HT1080 (cell line): ENCODE measurements around the gene TTC23L. TPM values are rescaled to one million over a fixed set of nuclear protein-coding genes. Genes with fewer than 3 reads are reported as not detected.
A peak's percentile ranks its signal among the peaks of the same experiment; 100 is the strongest.
"Not testable (repeated sequence)": the region's sequence is repeated elsewhere in the genome, so short reads cannot be mapped to it uniquely, and the experiment has no call there.

Experiments
- DNase-seq: peaks from one replicate; pipeline ENCODE4 v3.0.0-alpha.2; 2015; ENCODE audit warnings: low read depth
- total RNA-seq: library from RNA; depleted of rRNA; stranded (reverse); fragments of >200 nt; shearing (Covaris generic); gene quantifications from 2 replicates; pipeline ENCODE4 v1.2.3, GENCODE V29; 2014; rRNA removed

TTC23L gene
- total RNA-seq, 1 experiment from 2014 or later = not detected

DNA sequence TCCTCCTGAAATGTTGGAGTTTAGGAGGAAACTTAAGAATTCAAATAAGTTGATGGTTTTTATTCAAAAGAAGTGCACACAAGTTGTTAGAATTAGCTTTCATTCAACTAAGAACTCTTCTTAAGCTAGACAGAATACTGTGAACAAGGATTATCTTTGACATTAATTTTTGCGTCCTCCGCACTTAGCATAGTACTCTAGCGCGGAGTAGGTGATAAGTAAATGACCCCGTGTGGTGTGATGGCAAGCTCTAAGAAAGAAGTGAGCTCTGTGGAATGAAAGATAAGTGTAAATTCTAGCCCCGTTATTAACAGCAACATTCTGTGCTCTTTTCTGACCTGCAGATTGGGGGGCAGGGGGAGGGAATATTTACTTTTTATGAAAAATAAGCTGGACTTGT is 77.6 kb downstream of the TTC23L start:
- no peak for DNase-seq

DNA sequence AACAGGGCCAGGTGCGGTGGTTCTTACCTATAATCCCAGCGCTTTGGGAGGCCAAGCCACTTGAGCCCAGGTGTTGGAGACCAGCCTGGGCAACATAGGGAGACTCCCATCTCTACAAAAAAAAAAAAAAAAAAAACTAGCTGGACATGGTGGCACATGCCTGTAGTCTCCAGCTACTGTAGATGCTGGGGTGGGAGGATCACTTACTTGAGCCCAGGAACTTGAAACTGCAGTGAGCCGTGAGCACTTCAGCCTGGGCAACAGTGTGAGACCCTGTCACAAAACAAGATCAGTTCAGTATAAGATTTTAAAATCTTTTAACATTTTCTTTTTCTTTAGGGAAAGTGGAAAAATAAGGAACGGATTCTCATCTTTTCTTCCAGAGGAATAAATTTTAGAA is 79.1 kb downstream of the TTC23L start:
- no peak for DNase-seq

DNA sequence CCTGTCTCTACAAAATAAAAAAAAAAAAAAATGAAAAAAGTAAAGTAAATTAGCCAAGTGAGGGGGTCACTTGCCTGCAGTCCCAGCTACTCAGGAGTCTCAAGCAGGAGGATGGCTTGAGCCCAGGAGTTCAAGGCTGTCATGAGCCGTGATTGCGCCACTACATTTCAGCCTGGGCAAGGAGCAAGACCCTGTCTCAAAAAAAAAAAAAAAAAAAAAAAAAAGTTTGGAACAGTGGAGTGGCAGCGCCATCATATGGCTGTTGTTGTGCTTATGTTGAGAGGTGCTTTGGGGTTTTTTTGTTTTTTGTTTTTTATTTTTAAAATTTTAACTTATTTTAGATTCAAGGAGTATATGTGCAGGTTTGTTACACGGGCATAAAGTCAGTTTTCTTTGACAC is 80.1 kb downstream of the TTC23L start:
- DNase-seq = no peak

DNA sequence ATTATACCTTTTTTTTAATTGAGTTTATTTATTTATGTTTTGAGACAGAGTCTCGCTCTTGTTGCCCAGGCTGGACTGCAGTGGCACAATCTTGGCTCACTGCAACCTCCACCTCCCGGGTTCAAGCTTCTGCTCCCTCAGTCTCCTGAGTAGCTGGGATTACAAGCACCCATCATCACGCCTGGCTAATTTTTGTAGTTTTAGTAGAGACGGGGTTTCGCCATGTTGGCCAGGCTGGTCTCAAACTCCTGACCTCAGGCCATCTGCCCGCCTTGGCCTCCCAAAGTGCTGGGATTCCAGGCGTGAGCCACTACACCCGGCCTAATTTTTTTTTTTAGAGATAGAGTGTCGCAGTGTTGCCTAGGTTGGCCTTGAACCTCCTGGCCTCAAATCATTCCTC is 84.3 kb downstream of the TTC23L start:
- not testable (repeated sequence) for DNase-seq

DNA sequence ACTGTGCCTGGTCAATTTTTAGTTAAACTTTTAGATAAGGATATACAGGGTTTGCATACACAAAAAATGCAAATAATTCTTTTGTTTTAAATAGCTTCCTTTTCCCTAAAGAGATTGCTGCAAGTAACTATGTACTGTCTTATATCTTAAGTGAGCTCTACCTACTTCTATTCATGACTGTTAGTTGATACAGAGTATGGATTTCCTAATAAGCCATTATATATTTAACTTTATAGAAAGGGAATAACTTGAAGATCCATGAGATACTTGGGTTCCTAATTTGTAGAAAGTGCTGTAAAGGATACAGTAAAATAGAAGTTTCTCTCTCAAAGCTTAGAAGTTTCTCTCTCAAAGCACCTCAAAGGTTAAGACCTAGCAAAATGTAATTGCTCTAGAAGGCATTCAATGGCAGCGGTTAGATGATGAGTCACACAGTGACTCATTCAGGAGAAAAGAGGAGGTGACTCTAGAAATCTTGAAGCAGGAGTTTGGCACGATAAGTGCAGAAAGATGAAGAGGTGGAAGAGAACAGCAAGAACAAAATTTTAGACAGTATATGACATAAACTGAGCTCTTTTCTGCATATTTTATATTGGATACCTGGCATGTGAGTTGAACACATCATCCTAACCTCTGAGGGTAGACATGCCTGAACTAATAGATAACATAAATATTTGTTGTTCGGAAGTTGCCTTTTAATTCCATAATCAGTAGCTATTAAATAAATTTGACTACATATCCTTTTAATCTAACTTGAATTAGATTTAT is 84.9 kb downstream of the TTC23L start:
- peak; percentile 91 for DNase-seq

DNA sequence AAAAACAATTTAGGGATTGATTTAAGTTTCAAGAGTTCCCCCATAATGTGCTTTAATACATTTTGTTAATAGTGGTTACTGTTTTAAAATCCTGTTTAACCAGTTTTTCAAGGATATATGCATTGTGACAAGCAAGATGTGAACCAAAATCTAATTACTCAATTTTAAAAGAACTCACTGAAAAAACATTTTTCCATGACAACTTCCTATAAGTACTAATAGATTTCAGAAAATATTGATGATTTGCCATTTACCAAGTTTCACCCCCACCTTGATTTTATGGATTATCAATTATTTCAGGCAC is 85.5 kb downstream of the TTC23L start:
- no peak for DNase-seq

DNA sequence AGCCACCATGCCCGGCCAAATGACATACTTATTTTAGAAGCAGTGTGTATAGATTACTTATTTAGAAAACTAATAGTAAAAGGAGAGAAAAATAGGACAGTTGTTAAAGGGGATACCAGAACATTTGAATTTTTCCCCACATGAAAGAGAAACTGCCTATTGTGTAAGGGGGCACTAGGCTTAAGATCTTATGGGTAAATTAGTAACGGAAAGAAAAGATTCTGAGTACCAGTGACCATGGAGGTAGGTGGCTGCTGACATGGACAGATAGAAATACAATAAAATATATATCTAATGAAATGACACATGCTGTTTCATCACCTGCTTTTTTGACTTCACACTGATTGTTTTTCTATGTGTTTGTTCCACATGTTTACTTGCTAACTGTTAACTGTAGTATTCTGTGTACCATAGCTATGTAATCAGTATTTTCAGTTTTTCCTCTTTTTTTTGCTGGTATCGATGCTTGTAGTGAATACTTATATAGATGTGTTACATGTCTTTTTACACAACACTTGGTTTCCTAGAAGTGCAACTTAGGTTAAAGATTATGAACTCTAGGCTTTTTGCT is 87.4 kb downstream of the TTC23L start:
- DNase-seq = no peak

DNA sequence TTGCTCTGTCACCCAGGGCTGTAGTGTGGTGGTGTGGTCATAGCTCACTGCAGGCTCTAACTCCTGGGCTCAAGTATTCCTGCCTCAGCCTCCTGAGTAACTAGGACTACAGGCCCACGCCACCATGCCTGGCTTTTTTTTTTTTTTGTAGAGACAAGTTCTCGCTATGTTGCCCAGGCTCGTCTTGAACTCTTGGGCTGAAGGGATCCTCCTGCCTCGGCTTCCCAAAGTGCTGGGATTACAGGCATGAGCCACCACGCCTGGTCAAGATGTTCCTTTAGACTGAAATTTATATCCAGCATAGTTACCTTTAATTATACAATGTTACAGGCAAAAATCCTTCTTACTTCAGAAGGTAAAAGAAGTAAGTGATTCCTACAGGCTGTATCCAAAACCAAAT is 88.8 kb downstream of the TTC23L start:
- no peak for DNase-seq

DNA sequence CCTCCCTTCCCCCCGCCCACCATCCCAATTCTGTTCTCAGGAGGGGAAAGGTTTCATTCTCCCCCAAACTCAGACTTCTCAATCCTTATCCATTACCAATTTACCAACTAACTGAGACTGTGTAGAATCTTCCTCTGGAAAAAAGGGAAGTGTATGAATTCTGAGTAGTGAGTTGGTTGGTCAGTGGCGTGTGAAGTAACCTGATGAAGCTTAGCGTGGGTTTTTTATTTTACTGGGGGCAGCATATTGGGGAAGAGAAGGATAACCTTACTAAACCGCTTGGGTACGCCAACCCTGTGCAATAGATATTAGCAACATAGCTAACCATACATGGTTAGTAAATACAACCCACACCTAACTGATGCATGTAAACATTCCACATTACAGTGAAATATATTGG is 89.3 kb downstream of the TTC23L start:
- DNase-seq = no peak

DNA sequence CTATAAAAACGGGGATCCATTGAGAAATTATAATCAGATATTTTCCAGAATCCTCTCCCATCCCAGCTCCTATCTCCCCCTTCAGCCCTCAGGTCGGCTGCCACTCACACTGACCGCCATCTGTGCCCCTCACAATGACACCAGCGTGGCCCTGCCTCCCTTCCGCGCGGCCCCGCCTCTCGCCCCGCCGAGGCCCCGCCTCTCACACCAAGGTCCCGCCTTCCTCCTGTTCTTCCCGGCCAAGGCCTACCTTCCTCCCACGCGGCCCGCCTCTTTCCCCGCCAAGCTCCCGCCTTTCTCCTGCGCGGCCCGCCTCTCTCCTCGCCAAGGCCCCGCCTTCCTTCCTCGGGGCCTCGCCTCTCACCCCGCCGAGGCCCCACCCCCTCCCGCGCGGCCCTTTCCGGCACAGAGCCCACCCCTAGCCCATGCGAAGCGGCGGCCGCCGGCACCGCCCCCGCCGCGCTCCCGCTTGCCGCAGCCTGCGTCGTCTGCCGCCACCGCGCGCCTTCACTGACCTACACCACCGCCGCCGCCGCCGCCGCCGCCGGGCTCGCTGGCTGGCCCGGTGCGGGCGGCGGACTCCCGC is 90.3 kb downstream of the TTC23L start, which contains the start of gene DNAJC21:
Gene DNAJC21 (plus strand): TSS at position 426 of the 586 bp plus-strand sequence. CDS start 261 bp downstream, outside the sequence.
- peak; percentile 96 for DNase-seq

DNA sequence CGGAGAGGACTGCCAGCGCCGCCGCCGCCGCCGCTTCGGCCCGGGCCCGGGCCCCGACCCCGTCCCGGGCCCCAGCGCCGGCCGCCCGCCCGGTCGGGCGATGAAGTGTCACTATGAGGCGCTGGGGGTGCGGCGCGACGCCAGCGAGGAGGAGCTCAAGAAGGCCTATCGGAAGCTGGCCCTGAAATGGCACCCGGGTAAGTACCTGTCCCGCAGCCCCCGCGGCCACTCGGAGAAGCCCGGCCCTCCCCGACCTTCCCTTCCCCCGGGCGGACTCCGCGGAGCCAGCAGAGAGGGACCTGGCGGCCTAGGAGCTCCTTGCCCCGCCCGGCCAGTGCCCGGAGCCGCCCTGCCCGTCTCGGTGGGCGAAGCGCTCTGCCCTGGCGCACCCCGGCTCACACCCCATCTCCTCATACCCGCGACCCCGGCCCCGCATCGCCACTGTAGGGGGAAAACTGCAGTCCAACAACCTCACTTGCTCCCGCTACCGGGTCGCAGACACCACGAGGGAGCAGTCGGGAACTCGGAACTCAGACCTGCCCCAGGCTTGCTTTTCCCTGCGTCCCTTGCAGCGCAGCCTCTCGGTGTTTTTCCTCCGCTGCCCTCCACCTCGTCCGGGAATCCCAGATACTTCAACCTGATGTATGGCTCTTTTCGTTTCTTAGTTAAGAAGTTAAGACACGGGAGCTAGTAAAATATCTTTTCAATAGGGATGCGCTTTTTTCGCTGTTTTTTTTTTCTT is 90.9 kb downstream of the TTC23L start:
- DNase-seq = peak; percentile 73

DNA sequence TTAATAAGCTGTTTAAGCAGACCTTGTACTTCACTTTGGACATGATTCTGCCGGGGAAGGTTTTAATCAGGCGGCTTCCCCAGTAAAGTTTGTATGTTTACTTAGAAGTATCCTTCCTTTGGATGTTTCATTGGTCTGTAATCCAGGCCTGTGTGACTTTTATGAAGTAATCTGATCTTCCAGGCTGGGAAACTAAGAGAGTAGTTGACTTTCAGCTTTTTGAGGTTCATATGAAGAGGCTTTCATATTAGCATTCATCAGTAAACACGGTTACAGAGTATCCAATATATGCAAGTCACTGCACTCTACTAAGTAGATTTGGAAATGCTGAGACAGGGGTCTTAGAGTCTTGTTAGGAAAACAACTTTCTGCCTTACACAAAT is 91.5 kb downstream of the TTC23L start:
- DNase-seq = no peak

DNA sequence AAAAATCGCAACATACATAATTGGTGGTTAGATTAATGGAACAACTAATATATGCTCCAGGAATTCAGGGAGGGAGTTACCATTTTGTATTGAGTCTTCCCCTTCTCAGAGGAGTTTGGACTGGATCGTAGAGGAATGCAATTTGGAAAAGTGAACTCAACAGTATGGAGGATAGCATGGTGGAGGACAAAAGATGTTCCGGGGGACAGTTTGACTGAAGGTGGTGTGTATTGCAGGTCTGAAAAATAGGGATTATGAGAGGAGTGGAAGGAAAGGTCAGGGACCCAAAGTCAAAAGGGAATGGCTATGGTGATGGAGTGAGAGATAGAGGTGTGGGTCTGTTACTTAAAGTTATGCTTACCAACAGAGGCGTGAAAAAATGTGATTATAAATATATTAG is 91.9 kb downstream of the TTC23L start:
- DNase-seq = no peak

DNA sequence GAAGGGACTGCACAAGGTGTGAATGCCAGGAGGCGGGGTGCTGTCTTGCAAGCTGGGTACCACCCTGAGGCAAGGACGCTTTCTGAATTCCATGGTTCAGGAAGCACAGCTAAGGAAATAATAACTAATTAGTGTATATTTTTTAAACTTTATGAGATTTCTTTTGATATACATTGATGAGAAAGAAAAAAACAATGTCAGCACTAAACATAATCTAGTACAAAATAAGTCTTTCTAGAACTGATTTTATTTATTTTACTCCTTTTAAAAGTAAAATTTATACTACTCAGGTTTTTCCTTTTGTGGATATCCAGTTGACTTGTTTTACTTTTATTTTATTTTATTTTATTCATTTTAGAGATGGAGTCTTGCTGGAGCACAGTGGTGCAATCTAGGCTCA is 94.0 kb downstream of the TTC23L start:
- no peak for DNase-seq

DNA sequence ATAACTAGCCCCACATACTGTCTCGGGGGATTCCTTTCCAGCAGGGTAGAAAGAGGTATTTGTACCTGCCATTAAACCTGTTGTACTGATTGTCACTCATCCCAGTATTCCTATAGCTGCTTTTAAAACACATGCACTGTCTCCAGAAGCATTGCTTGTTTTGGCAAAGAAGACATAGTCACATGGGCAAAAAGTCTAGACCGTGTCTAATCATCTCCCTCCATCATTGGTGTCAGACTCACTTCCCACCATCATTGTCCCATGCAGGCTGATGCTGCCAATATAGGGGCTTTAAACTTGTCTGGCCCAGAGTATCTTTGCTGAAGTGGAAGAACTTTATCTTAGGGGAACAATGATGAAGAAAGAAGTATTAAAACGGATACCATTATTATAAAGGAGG is 103.0 kb downstream of the TTC23L start:
- DNase-seq = no peak

DNA sequence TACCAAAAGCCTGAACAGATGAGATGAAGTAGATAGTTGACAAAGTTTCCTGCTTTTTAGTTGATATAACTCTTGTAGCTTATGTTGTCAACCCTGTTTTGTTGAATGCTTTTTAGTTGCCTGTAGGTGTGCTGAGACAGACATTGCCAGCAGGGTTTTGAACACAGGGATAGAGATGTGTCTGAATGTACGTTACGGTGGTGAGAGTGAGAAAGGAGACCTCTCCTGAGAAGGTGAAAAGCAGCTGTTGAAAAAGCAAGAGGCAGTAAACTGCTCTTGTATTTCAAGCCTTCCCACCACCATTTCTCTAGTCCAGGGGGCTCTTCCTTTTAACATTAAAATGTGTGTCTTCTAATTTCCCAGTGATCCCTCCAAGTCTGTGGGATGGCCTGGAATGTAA is 105.1 kb downstream of the TTC23L start:
- DNase-seq = no peak

DNA sequence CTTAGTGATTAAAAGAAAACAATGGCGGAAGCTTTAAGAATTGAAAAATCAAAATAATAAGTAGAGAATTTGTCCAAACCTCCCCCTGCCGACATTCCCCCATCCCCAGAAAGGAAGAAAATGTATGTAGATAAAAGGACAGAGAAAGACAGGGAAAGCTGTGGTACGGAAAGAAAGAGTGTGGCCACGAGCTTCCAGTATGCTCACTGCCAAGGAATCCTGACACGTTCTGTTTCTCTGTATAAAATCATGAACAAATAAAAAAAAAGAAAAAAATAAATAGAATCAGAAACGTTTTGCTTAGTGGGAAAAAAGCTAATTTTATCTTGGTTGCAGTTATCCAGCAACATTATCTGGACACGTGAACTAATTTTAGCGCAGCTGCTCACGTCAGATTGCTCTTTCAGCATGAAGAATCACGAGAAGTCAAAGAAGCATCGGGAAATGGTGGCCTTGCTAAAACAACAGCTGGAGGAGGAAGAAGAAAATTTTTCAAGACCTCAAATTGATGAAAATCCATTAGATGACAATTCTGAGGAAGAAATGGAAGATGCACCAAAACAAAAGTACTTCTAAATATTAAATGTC is 105.6 kb downstream of the TTC23L start:
- no peak for DNase-seq

Other genes with a start within 250 kb of the TTC23L start
- 48.4 and 57.3 TPM in 2 replicates for gene RAI14, start 182.8 kb upstream of the TTC23L start, total RNA-seq
- gene RAD1, start 76.3 kb downstream of the TTC23L start, total RNA-seq = 79.0 and 113 TPM in 2 replicates
- 90.4 and 108 TPM in 2 replicates for gene BRIX1, start 76.5 kb downstream of the TTC23L start, total RNA-seq
- gene DNAJC21, start 90.4 kb downstream of the TTC23L start, total RNA-seq = 23.5 and 25.8 TPM in 2 replicates
- gene AGXT2, start 208.8 kb downstream of the TTC23L start, total RNA-seq = not detected in 2 replicates